DLD1 (cell line): ENCODE results near the gene MED14.

Experiments used
- in situ Hi-C: cut with HindIII; loops from 2 replicates; pipeline ENCODE4 v1.10.0; 2017; ENCODE audit warnings: low sequenced_read_pairs

Gene MED14

DNA sequence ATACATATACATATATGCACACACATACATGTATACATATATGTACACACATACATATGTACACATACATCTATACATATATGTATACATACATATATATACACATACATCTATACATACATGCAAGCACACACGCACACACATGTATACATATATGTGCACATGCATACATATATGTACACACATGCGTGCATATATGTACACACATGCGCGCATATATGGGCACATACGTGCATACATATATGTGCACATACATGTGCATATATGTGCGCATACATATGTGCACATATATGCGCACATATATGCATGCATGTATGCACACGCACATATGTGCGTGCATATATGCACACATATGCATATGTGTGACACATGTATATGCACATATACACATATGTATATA, 119.4 kb downstream of the MED14 start:
- in situ Hi-C loops, result no loop called here

DNA sequence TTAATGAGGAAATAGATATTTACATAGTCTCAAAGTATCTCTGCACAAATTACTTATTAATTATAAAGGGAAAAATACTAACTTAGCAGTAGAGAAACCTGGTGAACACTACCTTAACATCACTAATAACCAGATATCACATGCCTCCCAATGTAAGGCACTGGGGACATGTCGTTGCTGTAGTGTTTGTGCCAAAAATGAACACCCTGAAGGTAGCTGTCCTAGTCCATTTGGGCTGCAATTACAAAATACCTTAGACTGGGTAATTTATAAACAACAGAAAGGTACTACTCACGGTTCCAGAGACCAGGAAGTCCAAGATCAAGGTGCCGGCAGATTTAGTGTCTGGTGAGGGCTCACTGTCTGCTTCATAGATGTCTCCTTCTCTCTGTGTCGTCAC, 122.8 kb downstream of the MED14 start:
- in situ Hi-C loops, result no loop called here

DNA sequence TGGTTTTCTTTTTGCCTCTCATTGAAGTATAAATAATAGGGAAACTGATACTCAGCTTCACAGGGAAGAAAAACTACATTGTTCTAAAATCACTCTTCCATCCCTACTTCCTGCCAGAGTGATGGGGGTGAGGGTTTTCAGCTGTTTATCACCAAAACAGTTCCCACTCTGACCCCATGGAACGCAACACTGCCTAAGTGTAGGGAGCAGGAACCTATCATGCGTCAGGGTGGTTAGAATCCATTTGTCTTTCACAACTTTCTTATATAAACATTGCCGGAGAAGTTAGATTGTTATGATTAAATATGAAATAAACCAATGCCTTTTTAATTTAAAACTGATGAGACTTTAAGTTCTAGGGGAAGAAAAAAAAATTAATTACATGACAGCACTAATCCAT, 128.0 kb downstream of the MED14 start:
- in situ Hi-C loops, result no loop called here

GRCh38 chrX:40603446-40603845, 131.9 kb downstream of the MED14 start:
- in situ Hi-C loops, result no loop called here
